Keratinocyte (primary cell): ENCODE measurements around the gene HDAC9.

ENCODE experiments used
- EZH2 ChIP-seq: IDR thresholded peaks from one replicate; pipeline ENCODE4 v1.6.1; 2012; ENCODE audit warnings: inconsistent platforms, mild to moderate bottlenecking, low read length, moderate library complexity
- TF ChIP-seq, protein P1 (sequence below), 3 experiments: IDR thresholded peaks in 1 of 3; conservative IDR thresholded peaks in 1 of 3; optimal IDR thresholded peaks in 1 of 3; 2 replicates in 2 of 3; 3 replicates in 1 of 3; pipeline versions ENCODE3 to v1.5.1; 2011; ENCODE audit warnings: low read length in 3 of 3, mild to moderate bottlenecking in 3 of 3, moderate library complexity in 2 of 3, control low read depth in 1 of 3, inconsistent platforms in 1 of 3; ENCODE audit not compliant: insufficient read depth in 2 of 3; ENCODE audit errors: extremely low read depth in 1 of 3

- TF ChIP-seq, protein P1, sequence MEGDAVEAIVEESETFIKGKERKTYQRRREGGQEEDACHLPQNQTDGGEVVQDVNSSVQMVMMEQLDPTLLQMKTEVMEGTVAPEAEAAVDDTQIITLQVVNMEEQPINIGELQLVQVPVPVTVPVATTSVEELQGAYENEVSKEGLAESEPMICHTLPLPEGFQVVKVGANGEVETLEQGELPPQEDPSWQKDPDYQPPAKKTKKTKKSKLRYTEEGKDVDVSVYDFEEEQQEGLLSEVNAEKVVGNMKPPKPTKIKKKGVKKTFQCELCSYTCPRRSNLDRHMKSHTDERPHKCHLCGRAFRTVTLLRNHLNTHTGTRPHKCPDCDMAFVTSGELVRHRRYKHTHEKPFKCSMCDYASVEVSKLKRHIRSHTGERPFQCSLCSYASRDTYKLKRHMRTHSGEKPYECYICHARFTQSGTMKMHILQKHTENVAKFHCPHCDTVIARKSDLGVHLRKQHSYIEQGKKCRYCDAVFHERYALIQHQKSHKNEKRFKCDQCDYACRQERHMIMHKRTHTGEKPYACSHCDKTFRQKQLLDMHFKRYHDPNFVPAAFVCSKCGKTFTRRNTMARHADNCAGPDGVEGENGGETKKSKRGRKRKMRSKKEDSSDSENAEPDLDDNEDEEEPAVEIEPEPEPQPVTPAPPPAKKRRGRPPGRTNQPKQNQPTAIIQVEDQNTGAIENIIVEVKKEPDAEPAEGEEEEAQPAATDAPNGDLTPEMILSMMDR (optimal IDR thresholded peaks at IDR 0.05 in 1 of 3, IDR thresholded peaks at IDR 0.05 in 1 of 3, conservative IDR thresholded peaks at IDR 0.05 in 1 of 3; ENCODE audit: extremely low read depth in 1 of 3, insufficient read depth in 2 of 3, low read length in 3 of 3), result no peak
- TF ChIP-seq EZH2, result no peak
Observed at GRCh38 chr7:19023477-19023876, 527.9 kb downstream of the HDAC9 start.
